Measurements from ENCODE around the gene RASGRP1.

DNA sequence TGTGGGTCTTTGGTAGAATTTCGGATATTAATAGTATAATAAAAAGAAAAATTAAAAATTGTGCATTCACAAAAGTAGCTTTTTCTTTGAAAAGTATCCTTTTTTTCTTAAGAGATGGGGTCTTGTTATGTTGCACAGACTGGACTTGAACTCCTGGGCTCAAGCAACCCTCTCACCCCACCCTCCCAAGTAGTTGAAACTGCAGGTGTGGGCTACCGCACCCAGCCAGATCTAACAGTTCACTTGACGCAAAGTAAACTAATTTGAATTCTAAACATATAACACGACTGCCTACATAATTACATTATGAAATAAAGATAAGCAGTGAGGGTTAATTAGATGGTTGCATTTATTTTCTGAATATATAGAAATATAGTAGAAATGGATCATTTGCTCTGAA lies 99.9 kb downstream of the RASGRP1 start:
- TF ChIP-seq POLR2A (IDR thresholded peaks at IDR 0.05; ENCODE audit: low read length) = no peak
- TF ChIP-seq GATA1 (IDR thresholded peaks at IDR 0.05; ENCODE audit: low read depth, low read length) = no peak

Data from erythroblast (primary cell).